Measurements from ENCODE around the gene CCDC141.
"Not testable (repeated sequence)": the region's sequence is repeated elsewhere in the genome, so short reads cannot be mapped to it uniquely, and the experiment has no call there.

The CCDC141 gene

GRCh38 chr2:179049546-179050311 lies at the start of gene CCDC141:
TSS of gene CCDC141 (minus strand) at chr2:179050137. CDS start at chr2:179049941, 196 bp downstream.
- DNase-seq = peak; percentile 57

DNA sequence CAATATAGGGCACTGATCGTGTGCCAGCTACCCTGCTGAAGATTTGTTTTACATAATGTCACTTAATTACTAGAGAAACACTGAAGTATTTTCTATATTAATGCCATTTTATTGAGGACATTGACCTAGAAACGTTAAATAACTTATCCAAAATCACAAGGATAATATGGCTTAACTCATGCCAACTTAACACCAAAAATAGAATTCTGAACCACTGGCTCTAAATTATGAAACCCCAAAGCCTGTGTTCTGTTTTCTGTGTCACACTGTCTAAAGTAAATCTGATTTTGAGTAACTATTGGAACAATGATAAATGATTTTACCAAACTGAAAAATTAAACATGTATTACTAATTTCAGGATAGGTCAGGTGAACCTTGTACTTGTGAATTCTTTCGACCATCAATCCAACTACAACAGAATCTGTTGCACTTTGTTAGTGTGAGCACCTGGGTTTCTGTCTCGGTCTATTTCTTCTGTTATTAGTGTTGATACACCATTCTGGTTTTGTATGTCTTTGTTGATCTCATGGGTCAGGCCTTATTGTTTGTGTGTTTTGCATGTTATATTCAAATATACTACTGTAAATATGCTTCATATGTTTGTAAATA lies 48.2 kb upstream of the CCDC141 start:
- no peak for DNase-seq

- no peak for DNase-seq
Measured at GRCh38 chr2:179097131-179097530, 47.2 kb upstream of the CCDC141 start.

- DNase-seq = no peak
Measured at GRCh38 chr2:179096090-179096489, 46.2 kb upstream of the CCDC141 start.

DNA sequence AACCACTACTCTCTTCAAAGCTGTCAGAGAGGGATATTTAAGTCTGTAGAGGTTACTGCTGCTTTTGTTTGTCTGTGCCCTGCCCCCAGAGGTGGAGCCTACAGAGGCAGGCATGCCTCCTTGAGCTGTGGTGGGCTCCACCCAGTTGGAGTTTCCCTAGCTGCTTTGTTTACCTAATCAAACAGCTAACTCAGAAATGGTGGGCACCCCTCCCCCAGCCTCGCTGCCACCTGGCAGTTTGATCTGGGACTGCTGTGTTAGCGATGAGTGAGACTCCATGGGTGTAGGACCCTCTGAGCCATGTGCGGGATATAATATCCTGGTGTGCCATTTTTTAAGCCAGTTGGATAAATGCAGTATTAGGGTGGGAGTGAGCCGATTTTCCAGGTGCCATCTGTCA lies 43.0 kb upstream of the CCDC141 start:
- not testable (repeated sequence) for DNase-seq

DNA sequence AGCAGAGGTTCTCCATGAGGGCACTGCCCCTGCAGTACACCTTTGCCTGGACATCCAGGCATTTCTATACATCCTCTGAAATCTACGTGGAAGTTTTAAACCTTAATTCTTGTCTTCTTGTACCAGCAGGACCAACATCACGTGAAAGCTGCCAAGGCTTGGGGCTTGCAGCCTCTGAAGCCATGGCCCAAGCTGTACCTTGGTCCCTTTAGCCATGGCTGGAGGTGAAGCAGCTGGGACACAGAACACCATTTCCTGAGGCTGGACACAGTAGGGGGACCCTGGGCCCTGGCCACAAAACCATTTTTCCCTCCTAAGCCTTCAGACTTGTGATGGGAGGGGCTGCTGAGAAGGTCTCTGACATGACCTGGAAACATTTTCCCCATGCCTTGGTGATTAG lies 32.8 kb upstream of the CCDC141 start:
- DNase-seq = no peak

GRCh38 chr2:179081954-179082353 lies 32.0 kb upstream of the CCDC141 start:
- no peak for DNase-seq

DNA sequence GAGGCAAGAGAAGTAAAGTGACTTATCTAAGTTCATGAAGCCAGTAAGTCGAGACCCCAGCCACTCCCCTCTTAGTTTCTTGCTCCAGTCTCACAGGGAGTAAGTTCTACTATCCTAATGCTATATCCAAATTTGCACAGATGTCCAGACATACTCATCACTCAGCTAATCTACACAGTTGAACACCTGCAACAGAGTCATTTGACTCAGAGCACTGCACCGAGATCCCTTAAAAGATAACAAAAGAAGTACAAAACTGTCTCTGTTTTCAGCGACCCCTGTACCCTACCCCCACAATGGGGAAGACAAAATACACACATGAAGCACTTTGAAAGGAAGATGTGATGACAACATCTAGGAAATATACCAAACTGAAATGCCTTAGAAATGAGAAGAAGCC lies 22.6 kb upstream of the CCDC141 start:
- DNase-seq = no peak

DNA sequence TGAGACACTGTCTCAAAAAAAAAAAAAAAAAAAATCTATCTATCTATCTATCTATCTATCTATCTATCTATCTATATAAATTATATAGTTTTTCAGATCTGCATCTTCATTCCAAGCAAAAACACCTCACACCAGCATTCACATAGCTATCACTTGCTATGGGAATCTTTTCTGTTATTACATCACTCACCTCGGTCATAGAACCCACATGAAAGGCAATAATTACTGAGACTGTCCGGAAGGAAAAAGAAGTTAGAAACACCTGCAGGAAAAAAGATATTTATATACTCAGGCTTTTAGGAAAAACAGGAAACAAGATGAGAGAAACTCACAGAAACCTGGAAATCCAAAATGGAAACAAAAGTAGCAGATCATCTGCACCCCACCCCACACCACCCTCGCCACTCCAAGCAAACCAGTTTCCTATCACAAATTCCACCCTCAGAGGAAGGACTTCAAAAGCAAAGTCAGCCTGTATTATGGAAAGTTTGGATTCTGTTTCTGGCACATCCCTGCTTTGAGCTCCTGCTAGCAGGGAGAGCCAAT lies 21.9 kb upstream of the CCDC141 start:
- no peak for DNase-seq

GRCh38 chr2:179070895-179071294 lies 21.0 kb upstream of the CCDC141 start:
- DNase-seq = no peak

DNA sequence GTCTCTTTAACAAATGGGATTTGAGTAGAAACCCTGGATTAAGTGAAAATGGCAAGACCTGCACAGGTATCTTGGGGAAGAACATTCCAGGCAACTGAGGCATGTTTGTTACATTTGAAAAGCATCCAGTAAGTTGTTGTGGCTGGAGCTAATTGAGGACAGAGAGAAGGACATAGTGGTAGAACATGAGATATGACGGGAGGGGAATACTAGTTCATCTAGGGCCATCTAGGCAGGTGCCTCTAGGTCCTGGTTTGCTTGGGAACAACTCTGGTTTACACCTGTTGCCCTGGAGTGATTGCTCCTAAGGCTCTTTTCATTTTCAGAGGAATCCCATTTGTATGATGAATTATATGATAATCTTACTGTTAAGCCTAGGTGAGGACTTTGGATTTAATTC lies 19.7 kb upstream of the CCDC141 start:
- DNase-seq = no peak

DNA sequence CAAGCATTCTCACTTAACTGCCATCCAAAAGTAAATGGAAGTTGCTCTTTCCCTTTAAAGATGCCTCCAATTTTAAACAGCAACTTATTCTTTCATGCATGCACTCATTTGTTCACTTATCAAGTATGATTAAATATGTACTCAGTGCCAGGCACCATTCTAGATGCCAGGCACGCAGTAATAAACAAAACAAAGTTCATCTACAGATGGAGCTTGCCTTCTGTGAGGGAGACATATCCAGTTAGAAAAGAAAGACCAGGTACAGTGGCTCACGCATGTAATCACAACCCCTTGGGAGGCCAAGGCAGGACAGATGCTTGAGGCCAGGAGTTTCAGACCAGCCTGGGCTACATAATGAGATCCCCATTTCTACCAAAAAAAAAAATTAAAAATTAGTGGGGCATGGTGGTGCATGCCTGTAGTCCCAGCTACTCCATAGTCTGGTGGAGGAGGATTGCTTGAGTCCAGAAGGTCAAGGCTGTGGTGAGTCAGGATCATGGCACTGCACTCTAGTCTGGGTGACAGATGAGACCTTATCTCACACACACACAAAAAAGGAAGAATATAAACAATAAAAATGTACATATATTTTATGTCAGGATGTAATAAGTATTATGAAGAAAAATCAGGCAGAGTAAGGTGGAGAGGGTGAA lies 19.2 kb upstream of the CCDC141 start:
- DNase-seq = no peak

- DNase-seq = no peak
Measured at GRCh38 chr2:179059026-179059700, 9.2 kb upstream of the CCDC141 start.

DNA sequence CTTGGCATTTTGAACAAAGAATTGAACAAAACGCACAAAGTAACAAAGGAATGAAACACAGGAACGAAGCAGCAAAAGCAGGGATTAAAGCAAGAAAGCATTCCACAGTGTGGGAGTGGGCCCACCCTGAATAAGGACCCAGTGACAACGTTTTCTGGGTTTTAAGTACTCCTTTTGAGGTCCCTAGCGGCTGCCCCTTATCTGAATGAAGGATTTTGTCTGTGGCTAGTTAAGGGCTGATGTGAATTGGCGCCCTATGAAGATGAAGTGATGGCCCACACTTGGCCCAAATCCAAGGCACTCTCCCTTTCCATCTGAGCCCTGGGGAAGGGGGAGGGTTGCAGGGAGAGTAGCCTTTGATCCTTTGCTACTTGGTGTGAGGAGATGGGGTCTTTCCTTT lies 7.8 kb upstream of the CCDC141 start:
- DNase-seq = no peak

DNA sequence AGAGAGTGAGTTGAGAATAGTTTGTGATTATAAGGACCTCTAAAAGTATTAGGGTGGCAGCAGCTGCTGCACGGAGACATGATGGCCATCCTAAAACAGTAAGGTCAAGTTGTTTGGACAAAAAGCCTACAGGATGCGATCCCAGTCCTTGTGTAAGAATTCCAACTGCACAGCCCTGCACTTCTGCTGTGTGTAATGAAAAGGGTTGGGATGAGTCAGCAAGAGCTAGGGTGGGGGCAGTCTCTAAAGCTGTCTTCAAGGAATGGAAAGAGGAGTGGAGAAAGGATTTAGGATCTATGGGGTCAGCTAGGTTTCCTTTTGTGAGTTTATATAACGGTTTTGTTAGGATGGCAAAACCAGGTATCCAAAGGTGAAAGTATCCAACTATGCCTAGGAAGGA lies 3.6 kb upstream of the CCDC141 start:
- not testable (repeated sequence) for DNase-seq

DNA sequence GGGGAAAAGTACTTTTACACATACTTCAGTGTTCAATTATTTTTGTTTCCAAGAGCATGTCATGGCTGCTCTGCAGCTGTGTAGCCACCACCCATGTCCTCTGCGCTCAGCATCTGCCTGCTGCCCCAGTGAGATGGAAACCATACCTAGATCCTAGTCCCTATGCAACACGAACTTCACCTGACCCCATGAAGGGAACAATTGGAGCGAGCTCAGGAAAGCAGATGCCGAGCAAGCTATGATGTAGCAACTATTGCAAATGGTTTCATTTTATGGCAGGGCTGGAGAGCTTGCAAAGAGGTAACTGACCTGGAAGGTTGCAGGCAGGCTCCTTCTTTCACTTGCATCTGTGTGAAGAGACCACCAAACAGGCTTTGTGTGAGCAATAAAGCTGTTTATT lies 1.3 kb upstream of the CCDC141 start:
- no peak for DNase-seq

DNA sequence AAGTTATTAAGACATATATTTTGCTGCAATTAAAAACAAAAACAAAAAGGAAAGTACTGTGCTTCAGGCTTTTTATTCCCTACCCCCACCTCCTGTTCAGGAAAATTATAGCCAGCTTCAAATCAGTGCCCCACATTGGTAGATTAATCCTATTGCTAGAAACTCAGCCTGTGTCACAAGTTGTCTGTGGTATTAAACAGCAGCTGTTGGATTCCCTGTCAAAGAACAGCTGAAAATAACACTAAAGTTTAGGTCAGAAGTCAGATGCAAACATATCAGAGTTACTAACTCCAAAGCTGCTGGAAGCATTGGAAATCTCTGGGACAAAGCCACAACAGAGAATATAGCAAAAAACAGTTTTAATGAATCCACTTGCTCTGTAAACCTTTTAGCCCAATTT lies 818 bp upstream of the CCDC141 start:
- no peak for DNase-seq

- DNase-seq = no peak
Measured at GRCh38 chr2:179049203-179049545, 763 bp downstream of the CCDC141 start.

- DNase-seq = no peak
Measured at GRCh38 chr2:179048099-179048498, 1.8 kb downstream of the CCDC141 start.

- DNase-seq = not testable (repeated sequence)
Measured at GRCh38 chr2:179045602-179046001, 4.3 kb downstream of the CCDC141 start.

DNA sequence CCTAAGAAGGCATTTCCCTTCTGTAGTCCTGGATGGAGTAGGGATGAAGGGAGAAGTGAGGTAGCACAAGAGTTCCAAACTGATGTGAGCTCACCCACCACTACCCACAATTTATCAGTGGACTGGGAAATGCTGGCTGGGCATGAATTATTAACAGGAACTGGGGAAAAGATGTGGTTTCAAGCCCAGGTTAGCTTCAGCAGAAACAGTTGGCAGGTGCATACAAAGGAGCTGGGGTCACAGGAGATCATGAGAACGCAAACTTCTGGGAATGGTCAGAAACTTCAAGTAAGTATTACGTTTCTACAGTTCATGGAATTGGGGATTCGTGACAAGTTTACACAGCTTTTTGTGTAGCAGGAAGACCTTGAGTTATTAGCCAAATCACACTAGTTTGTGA lies 5.4 kb downstream of the CCDC141 start:
- no peak for DNase-seq

- no peak for DNase-seq
Measured at GRCh38 chr2:179037807-179038206, 12.1 kb downstream of the CCDC141 start.

DNA sequence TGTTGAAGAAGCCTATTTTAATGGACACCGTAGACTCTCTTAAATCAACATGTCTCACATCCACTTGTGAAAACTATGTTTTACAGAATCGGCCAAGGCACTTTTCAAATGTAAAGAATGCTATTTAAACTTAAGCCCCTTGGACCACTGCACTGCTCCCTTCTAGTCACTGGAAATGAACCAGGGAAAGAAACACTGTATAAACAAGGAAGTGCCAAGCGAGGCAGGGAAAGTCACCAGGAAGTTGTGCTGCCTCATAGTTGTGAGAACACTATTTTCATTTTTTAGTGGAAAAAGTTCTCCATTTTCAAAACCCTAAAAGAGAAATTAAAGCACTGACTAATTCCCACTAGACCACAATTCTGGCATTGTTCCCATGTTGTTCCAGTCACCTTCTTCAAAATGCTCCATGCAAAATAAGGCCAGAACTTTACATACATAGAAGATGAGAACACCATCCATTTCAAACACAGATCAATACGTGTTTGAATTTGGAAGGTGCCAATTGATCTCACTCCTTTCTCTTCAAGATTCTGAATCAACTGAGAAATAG lies 13.5 kb downstream of the CCDC141 start:
- no peak for DNase-seq
